SK-N-SH (cell line): ENCODE results near the gene KRT35. TPM values are rescaled to one million over a fixed set of nuclear protein-coding genes. Genes with fewer than 3 reads are reported as not detected.

Experiments
- CTCF ChIA-PET: fragments of 300-600, 350-600 bp; formaldehyde crosslinking; extraction: SDS; loops from one replicate; lab custom pipeline; 2021; lab: Yijun Ruan, JAX
- POLR2A ChIA-PET: fragments of 350-600 bp; sonication (Branson Sonifier 250); formaldehyde crosslinking; extraction: SDS; loops from one replicate; lab custom pipeline; 2020; ENCODE audit warnings: antibody characterized with exemption, inconsistent platforms; lab: Yijun Ruan, JAX
- DNase-seq: peaks from one replicate; pipeline ENCODE4 v3.0.0; 2012
- H2AFZ ChIP-seq: fragments of 200-600 bp; sonication (generic); 2 replicates; pipeline ENCODE4 v1.8.1; 2016; ENCODE audit warnings: antibody characterized with exemption, mild to moderate bottlenecking, low read depth
- H3F3A ChIP-seq: fragments of 200-600 bp; sonication (generic); replicated peaks from 2 replicates; pipeline ENCODE3; 2016; ENCODE audit warnings: antibody characterized with exemption, mild to moderate bottlenecking; ENCODE audit not compliant: insufficient read depth
- H3K27ac ChIP-seq, 2 experiments: fragments of 200-500 bp in 1 of 2; fragments of 200-600 bp in 1 of 2; sonication (Bioruptor generic) in 1 of 2; sonication (generic), shearing (Covaris generic) in 1 of 2; 2 replicates each; pipeline versions ENCODE4 v1.5.1 to v1.6.1; 2014 to 2016; ENCODE audit warnings: low read depth in 2 of 2, inconsistent platforms in 1 of 2, low read length in 1 of 2, mild to moderate bottlenecking in 1 of 2, mixed read lengths in 1 of 2
- H3K27me3 ChIP-seq: fragments of 200-600 bp; sonication (generic), shearing (Covaris generic); 2 replicates; pipeline ENCODE4 v1.6.1; 2016; ENCODE audit warnings: mixed run types; ENCODE audit not compliant: insufficient read depth
- H3K36me3 ChIP-seq, 2 experiments: fragments of 200-500 bp in 1 of 2; fragments of 200-600 bp in 1 of 2; sonication (Bioruptor generic) in 1 of 2; sonication (generic) in 1 of 2; replicated peaks in 1 of 2; 2 replicates each; pipeline versions ENCODE3 to v1.5.1; 2014 to 2016; ENCODE audit warnings: low read length in 1 of 2, mild to moderate bottlenecking in 1 of 2; ENCODE audit not compliant: insufficient read depth in 2 of 2, control insufficient read depth in 1 of 2
- H3K4me1 ChIP-seq, 2 experiments: fragments of 200-500 bp in 1 of 2; fragments of 200-600 bp in 1 of 2; sonication (Bioruptor generic) in 1 of 2; sonication (generic), shearing (Covaris generic) in 1 of 2; 2 replicates each; pipeline versions ENCODE4 v1.5.1 to v1.6.1; 2014 to 2016; ENCODE audit warnings: low read depth in 1 of 2, low read length in 1 of 2, mixed run types in 1 of 2; ENCODE audit not compliant: insufficient read depth in 2 of 2, control insufficient read depth in 1 of 2
- H3K4me2 ChIP-seq: fragments of 200-600 bp; sonication (generic), shearing (Covaris generic); 2 replicates; pipeline ENCODE4 v1.6.1; 2017; ENCODE audit warnings: mixed run types
- H3K4me3 ChIP-seq, 2 experiments: fragments of 200-500 bp in 1 of 2; fragments of 200-600 bp in 1 of 2; sonication (Bioruptor generic) in 1 of 2; sonication (generic), shearing (Covaris generic) in 1 of 2; 2 replicates each; pipeline versions ENCODE4 v1.5.1 to v1.8.1; 2014 to 2016; ENCODE audit warnings: low read depth in 2 of 2, inconsistent platforms in 1 of 2, low read length in 1 of 2, mild to moderate bottlenecking in 1 of 2, mixed read lengths in 1 of 2, moderate library complexity in 1 of 2
- H3K79me2 ChIP-seq: fragments of 200-600 bp; sonication (generic); 2 replicates; pipeline ENCODE4 v1.8.1; 2017; ENCODE audit warnings: mild to moderate bottlenecking; ENCODE audit not compliant: insufficient read depth
- H3K9ac ChIP-seq: fragments of 200-600 bp; sonication (generic); 2 replicates; pipeline ENCODE4 v1.6.1; 2017; ENCODE audit warnings: mixed run types
- H3K9me2 ChIP-seq: fragments of 200-600 bp; sonication (generic); 2 replicates; pipeline ENCODE4 v1.6.1; 2017; ENCODE audit warnings: mixed run types
- H3K9me3 ChIP-seq: fragments of 200-600 bp; sonication (generic); 2 replicates; pipeline ENCODE4 v1.6.1; 2017; ENCODE audit warnings: mixed run types, mild to moderate bottlenecking, moderate library complexity
- H4K20me1 ChIP-seq: fragments of 200-600 bp; sonication (generic); 2 replicates; pipeline ENCODE4 v1.6.1; 2017; ENCODE audit warnings: mild to moderate bottlenecking, mixed run types; ENCODE audit not compliant: insufficient read depth
- EZH2phosphoT487 ChIP-seq: fragments of 200-600 bp; sonication (generic); IDR thresholded peaks from 2 replicates; pipeline ENCODE4 v1.6.1; 2017; ENCODE audit warnings: low read depth, mixed run types, mild to moderate bottlenecking, antibody characterized with exemption, moderate library complexity, borderline replicate concordance
- FOXM1 ChIP-seq: IDR thresholded peaks from 2 replicates; pipeline ENCODE4 v1.4.0; 2012; ENCODE audit warnings: low read depth, mild to moderate bottlenecking
- NRF1 ChIP-seq: IDR thresholded peaks from 2 replicates; pipeline ENCODE4 v1.6.1; 2012; ENCODE audit warnings: low read depth, mild to moderate bottlenecking, low read length
- TCF12 ChIP-seq: IDR thresholded peaks from 2 replicates; pipeline ENCODE4 v1.4.0; 2012
- USF1 ChIP-seq: IDR thresholded peaks from 2 replicates; pipeline ENCODE4 v1.4.0; 2012; ENCODE audit warnings: low read depth, borderline replicate concordance
- USF2 ChIP-seq: fragments of 150-350 bp; IDR thresholded peaks from 2 replicates; pipeline ENCODE4 v1.6.1; 2017; ENCODE audit warnings: antibody characterized with exemption, low read length, low read depth, borderline replicate concordance
- WGBS: methylation state at CpG from one replicate; pipeline ENCODE4 v1.1.6; 2017; ENCODE audit warnings: low lambda C conversion rate; 5-methylcytosine and 5-hydroxymethylcytosine counted together
- polyA plus RNA-seq, 3 experiments: library from polyadenylated mRNA; depleted of rRNA; stranded (reverse); fragments of >200 nt; gene quantifications; 2 replicates each; pipeline ENCODE4 v1.2.3, GENCODE V29; 2012
- TF ChIP-seq, protein P1 (sequence below): IDR thresholded peaks from 2 replicates; pipeline ENCODE4 v1.6.1; 2012; ENCODE audit warnings: mild to moderate bottlenecking, low read depth, low read length, moderate library complexity

KRT35 gene
- polyA plus RNA-seq, 1 of the 3 experiments (the other 2 are of a cell fraction) = not detected

DNA sequence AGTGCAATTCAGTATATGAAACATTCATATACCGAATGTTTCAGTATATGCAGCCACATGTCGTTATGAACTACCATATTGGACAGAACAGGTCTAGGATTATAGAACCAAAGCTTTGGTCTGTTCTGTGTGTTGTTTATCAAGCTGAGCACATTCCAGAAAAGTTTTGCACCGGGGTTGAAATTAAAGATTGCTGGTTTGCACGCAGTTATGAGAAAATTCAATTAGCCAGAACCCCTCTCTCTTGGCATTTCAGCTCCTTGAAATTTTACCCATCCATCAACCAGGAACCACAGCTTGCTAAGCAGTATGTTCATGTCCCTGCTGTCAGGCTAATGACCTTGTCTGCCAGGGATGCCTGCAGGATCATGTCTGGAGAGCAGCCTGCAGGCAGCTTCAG lies 23.3 kb downstream of the KRT35 start:
- POLR2A ChIA-PET = no interaction called here
- CTCF ChIA-PET = interaction anchor here (1.5 to 2.9 kb wide), 2 partner anchors 30 to 91 kb away, joined by 6 to 16 read pairs; no protein-coding TSS in a partner anchor
- no peak for TF ChIP-seq USF2
- no peak for TF ChIP-seq TCF12
- no peak for TF ChIP-seq NRF1
- no peaks in the 10 kb centered on the region for H4K20me1 ChIP-seq
- no peak overlapping the region for H3K4me2 ChIP-seq
- no peak for DNase-seq
- H3K4me1 ChIP-seq = peaks cover 0 to 6% of the 10 kb centered on the region in 2 experiments; a peak in 1 of 4 replicates
- no peaks in the 10 kb centered on the region for H3K9me2 ChIP-seq
- no peak overlapping the region for H3K4me3 ChIP-seq
- 32% methylated on average over 4 of the region's 4 CpGs for WGBS
- no peaks in the 10 kb centered on the region for H3K9me3 ChIP-seq
- H3K36me3 ChIP-seq = no peaks in the 10 kb centered on the region
- no peaks in the 10 kb centered on the region for H3K27me3 ChIP-seq
- no peak overlapping the region for H3K27ac ChIP-seq
- H3K9ac ChIP-seq = no peak overlapping the region
- no peaks in the 10 kb centered on the region for H3F3A ChIP-seq
- H2AFZ ChIP-seq = no peak overlapping the region
- H3K79me2 ChIP-seq = no peaks in the 10 kb centered on the region

- Histone ChIP-seq H3K79me2 (no peaks in the 10 kb centered on the region), H3K4me2 (no peak overlapping the region), H3K4me3 (no peak overlapping the region), H3K27ac (no peak overlapping the region), H3K9ac (no peak overlapping the region), H3F3A (no peaks in the 10 kb centered on the region), H3K9me2 (no peaks in the 10 kb centered on the region), H3K4me1 (peaks cover 0 to 6% of the 10 kb centered on the region in 2 experiments; a peak in 1 of 4 replicates), H3K36me3 (no peaks in the 10 kb centered on the region), H2AFZ (no peak overlapping the region), H3K27me3 (no peaks in the 10 kb centered on the region), H3K9me3 (no peaks in the 10 kb centered on the region; the same call in 1 of the 2 replicates), H4K20me1 (no peaks in the 10 kb centered on the region)
- DNase-seq = no peak
- TF ChIP-seq EZH2phosphoT487 = no peak
- no peak for TF ChIP-seq USF1
- no peak for TF ChIP-seq FOXM1
- TF ChIP-seq NRF1 = no peak
- TF ChIP-seq, protein P1, sequence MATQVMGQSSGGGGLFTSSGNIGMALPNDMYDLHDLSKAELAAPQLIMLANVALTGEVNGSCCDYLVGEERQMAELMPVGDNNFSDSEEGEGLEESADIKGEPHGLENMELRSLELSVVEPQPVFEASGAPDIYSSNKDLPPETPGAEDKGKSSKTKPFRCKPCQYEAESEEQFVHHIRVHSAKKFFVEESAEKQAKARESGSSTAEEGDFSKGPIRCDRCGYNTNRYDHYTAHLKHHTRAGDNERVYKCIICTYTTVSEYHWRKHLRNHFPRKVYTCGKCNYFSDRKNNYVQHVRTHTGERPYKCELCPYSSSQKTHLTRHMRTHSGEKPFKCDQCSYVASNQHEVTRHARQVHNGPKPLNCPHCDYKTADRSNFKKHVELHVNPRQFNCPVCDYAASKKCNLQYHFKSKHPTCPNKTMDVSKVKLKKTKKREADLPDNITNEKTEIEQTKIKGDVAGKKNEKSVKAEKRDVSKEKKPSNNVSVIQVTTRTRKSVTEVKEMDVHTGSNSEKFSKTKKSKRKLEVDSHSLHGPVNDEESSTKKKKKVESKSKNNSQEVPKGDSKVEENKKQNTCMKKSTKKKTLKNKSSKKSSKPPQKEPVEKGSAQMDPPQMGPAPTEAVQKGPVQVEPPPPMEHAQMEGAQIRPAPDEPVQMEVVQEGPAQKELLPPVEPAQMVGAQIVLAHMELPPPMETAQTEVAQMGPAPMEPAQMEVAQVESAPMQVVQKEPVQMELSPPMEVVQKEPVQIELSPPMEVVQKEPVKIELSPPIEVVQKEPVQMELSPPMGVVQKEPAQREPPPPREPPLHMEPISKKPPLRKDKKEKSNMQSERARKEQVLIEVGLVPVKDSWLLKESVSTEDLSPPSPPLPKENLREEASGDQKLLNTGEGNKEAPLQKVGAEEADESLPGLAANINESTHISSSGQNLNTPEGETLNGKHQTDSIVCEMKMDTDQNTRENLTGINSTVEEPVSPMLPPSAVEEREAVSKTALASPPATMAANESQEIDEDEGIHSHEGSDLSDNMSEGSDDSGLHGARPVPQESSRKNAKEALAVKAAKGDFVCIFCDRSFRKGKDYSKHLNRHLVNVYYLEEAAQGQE = no peak
- no peak for TF ChIP-seq TCF12
- 62% methylated on average over 3 of the region's 3 CpGs for whole genome bisulfite sequencing
- ChIA-PET CTCF (no interaction called here), POLR2A (no interaction called here)
These were observed 24.7 kb downstream of the KRT35 start for GRCh38 chr17:41456204-41456603.
